ENCODE results near the gene AGAP3.

The AGAP3 gene

GRCh38 chr7:151141311-151141854 lies 55.1 kb downstream of the AGAP3 start:
- TF ChIP-seq, protein P1, sequence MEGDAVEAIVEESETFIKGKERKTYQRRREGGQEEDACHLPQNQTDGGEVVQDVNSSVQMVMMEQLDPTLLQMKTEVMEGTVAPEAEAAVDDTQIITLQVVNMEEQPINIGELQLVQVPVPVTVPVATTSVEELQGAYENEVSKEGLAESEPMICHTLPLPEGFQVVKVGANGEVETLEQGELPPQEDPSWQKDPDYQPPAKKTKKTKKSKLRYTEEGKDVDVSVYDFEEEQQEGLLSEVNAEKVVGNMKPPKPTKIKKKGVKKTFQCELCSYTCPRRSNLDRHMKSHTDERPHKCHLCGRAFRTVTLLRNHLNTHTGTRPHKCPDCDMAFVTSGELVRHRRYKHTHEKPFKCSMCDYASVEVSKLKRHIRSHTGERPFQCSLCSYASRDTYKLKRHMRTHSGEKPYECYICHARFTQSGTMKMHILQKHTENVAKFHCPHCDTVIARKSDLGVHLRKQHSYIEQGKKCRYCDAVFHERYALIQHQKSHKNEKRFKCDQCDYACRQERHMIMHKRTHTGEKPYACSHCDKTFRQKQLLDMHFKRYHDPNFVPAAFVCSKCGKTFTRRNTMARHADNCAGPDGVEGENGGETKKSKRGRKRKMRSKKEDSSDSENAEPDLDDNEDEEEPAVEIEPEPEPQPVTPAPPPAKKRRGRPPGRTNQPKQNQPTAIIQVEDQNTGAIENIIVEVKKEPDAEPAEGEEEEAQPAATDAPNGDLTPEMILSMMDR (IDR thresholded peaks at IDR 0.05; ENCODE audit: low read depth, low read length), result no peak
- Histone ChIP-seq H3K4me3 (ENCODE audit: low read depth, low read length) (no peak overlapping the region), H3K9me3 (ENCODE audit: severe bottlenecking) (no peaks in the 10 kb centered on the region), H3K36me3 (peaks cover 51% of the 10 kb centered on the region), H3K27ac (no peak overlapping the region), H3K27me3 (ENCODE audit: insufficient read depth, low read depth, severe bottlenecking) (no peaks in the 10 kb centered on the region)
- no peak for DNase-seq

DNA sequence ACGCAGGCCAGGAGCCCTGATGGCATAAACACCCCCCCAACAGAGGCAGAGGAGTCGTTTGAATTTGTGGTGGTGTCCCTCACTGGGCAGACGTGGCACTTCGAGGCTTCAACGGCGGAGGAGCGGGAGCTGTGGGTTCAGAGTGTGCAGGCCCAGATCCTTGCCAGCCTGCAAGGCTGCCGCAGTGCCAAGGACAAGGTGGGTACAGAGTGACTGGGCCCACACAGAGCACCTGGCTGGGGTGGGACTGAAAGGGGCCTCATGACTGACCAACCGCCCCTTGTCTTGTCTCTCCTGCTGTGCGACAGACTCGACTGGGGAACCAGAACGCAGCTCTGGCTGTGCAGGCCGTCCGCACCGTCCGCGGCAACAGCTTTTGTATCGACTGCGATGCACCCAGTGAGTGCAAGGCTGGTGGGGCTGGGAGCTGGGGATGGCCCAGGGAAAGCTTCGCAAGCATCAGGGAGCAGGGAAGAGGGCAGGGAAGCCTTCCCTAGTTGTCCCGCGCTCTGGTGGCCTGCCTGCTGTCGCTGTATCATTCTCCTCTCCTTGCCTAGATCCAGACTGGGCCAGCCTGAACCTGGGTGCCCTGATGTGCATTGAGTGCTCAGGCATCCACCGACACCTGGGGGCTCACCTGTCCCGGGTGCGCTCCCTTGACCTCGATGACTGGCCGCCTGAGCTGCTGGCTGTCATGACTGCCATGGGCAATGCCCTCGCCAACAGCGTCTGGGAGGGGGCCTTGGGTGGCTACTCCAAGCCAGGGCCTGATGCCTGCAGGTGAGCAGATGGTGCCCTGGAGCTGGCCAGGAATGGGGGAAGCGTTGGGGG lies 55.8 kb downstream of the AGAP3 start:
- no peaks in the 10 kb centered on the region for H3K9me3 ChIP-seq (ENCODE audit: severe bottlenecking)
- no peak overlapping the region for H3K4me3 ChIP-seq (ENCODE audit: low read depth, low read length)
- DNase-seq, result no peak
- peaks cover 49% of the 10 kb centered on the region for H3K36me3 ChIP-seq
- H3K27ac ChIP-seq, result no peak overlapping the region
- TF ChIP-seq, protein P1 (IDR thresholded peaks at IDR 0.05; ENCODE audit: low read depth, low read length), result no peak
- H3K27me3 ChIP-seq (ENCODE audit: insufficient read depth, low read depth, severe bottlenecking), result no peaks in the 10 kb centered on the region

DNA sequence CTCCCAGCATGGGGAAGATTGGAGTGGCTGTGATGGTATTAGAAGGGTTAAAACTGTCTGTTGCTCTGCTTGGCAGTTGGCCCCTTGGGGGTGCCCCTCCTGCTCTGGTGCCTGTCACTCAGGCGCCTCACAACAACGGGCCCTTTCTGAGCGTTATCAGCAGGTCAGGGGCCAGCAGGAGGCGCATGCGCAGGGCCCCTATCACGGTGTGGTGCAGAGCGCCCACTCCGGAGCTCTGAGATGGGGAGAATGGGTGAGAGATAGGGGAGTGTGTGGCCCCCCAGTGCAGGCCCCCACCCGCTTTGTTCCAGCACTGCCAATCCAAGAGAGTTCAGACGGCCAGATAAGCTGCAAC lies 56.4 kb downstream of the AGAP3 start:
- DNase-seq, result peak; percentile 10
- TF ChIP-seq, protein P1 (IDR thresholded peaks at IDR 0.05; ENCODE audit: low read depth, low read length), result no peak
- Histone ChIP-seq H3K27ac (no peak overlapping the region), H3K36me3 (peaks cover 44% of the 10 kb centered on the region), H3K27me3 (ENCODE audit: insufficient read depth, low read depth, severe bottlenecking) (no peaks in the 10 kb centered on the region), H3K4me3 (ENCODE audit: low read depth, low read length) (no peak overlapping the region), H3K9me3 (ENCODE audit: severe bottlenecking) (no peaks in the 10 kb centered on the region)

GRCh38 chr7:151143261-151144015 lies 57.2 kb downstream of the AGAP3 start:
- no peaks in the 10 kb centered on the region for H3K9me3 ChIP-seq (ENCODE audit: severe bottlenecking)
- peaks cover 42% of the 10 kb centered on the region for H3K36me3 ChIP-seq
- TF ChIP-seq, protein P1 (IDR thresholded peaks at IDR 0.05; ENCODE audit: low read depth, low read length), result no peak
- H3K4me3 ChIP-seq (ENCODE audit: low read depth, low read length), result no peak overlapping the region
- no peaks in the 10 kb centered on the region for H3K27me3 ChIP-seq (ENCODE audit: insufficient read depth, low read depth, severe bottlenecking)
- no peak overlapping the region for H3K27ac ChIP-seq
- DNase-seq, result peak; percentile 6

DNA sequence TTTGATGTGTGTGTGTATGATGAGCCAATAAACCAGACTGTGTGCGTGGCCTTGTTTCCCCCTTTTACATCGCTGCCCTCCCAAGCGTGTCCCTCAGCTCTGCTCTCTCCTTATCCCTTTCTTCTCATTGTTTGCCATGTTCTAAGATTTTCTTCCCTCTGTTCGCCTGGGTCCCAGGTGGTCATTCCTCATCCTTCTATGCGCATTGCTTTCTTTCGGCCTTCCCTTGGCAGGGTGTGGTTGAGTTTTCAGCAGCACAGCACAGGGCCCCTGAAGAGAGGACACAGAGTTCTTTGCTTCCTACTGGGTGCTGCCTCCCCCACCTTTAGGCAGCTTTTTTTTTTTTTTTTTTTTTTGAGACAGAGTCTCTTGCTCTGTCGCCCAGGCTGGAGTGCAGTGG lies 58.1 kb downstream of the AGAP3 start:
- no peaks in the 10 kb centered on the region for H3K9me3 ChIP-seq (ENCODE audit: severe bottlenecking)
- DNase-seq, result no peak
- H3K4me3 ChIP-seq (ENCODE audit: low read depth, low read length), result no peak overlapping the region
- H3K27me3 ChIP-seq (ENCODE audit: insufficient read depth, low read depth, severe bottlenecking), result no peaks in the 10 kb centered on the region
- no peak overlapping the region for H3K27ac ChIP-seq
- TF ChIP-seq, protein P1 (IDR thresholded peaks at IDR 0.05; ENCODE audit: low read depth, low read length), result no peak
- peaks cover 40% of the 10 kb centered on the region for H3K36me3 ChIP-seq
